GM12873 (cell line): ENCODE data around the gene DIP2C.

Experiments
- TF ChIP-seq, protein P1 (sequence below): IDR thresholded peaks from 2 replicates; pipeline ENCODE4 v1.5.1; 2012; ENCODE audit warnings: low read depth, mild to moderate bottlenecking, moderate library complexity, low read length, control low read depth; ENCODE audit not compliant: insufficient read depth; ENCODE audit errors: missing control alignments

DIP2C gene

DNA sequence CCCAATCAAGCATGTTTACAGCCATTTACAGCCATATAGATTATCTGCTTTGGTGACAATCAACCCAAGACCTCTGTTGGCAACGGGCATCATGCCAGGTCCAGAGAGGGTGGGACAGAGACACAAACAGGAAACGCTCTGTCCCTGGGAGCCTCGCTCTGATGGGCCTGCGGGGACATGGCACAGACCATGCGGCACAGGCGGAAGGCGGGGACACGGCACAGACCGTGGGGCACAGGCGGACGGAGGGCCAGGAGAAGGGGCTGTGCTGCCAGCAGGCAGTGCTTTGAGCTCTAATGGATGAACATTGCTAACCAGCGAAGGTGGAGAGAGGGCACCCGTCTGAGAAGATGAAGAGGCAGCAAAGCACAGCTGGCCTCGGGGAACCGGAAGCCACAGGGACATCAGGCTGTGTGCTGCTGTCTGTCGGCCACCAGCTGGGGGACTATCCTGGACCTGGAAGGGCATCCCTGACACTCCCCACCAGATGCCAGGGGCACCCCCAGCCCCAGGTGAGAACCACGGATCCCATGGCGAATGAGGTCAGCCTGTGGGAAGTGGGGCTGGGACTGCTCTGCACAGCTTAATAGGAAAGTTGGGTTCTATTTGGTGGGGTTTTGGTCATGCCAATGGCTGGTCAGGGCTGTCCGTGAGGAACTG, 61.0 kb downstream of the DIP2C start:
- TF ChIP-seq, protein P1, sequence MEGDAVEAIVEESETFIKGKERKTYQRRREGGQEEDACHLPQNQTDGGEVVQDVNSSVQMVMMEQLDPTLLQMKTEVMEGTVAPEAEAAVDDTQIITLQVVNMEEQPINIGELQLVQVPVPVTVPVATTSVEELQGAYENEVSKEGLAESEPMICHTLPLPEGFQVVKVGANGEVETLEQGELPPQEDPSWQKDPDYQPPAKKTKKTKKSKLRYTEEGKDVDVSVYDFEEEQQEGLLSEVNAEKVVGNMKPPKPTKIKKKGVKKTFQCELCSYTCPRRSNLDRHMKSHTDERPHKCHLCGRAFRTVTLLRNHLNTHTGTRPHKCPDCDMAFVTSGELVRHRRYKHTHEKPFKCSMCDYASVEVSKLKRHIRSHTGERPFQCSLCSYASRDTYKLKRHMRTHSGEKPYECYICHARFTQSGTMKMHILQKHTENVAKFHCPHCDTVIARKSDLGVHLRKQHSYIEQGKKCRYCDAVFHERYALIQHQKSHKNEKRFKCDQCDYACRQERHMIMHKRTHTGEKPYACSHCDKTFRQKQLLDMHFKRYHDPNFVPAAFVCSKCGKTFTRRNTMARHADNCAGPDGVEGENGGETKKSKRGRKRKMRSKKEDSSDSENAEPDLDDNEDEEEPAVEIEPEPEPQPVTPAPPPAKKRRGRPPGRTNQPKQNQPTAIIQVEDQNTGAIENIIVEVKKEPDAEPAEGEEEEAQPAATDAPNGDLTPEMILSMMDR = no peak

DNA sequence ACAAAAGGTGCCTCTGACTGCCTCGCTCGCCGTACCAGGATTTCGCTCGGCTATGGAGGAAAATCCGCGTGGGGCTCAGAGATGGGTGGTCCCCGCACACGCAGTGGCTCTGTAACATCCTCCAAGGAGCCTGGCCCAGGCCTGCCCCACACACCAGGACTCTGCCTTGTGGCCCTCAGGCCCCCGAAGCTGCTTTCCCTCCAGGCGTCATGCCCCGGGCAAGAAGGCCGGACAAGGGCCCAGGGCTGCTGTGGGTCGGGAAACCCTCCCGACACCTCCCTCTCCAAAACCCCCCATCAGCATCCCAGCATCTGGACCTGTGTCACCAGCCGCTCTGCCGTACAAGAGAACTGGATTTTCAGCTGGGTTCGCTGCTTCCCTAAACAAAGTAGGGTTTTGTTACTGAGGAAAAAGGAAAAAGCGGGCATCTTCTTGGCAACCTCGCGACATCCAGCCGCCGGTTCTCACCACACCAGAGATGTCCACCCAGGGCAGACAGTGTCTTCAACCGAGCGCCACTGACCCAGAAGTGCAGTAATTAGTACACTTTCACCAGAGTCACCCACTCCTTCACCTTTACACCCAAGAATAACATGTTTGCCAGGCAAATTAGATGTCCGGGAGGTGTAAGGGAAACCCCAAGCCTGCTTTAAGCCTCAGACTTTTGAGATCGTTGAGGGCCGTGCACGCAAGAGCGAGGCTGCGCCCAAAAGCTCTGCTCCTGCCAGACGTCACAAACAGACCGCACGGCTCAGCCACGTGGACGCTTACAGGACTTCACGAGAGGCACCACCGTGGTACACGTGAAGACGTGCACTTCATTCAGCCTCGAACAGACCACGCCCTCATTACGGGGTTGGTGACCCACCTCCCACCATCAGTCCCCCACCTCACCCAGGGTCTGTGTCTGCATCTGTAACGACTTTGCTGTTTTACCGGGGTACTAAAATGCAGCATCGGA, 62.2 kb downstream of the DIP2C start:
- TF ChIP-seq, protein P1 = no peak

GRCh38 chr10:625751-626711, 63.4 kb downstream of the DIP2C start:
- TF ChIP-seq, protein P1 = no peak

DNA sequence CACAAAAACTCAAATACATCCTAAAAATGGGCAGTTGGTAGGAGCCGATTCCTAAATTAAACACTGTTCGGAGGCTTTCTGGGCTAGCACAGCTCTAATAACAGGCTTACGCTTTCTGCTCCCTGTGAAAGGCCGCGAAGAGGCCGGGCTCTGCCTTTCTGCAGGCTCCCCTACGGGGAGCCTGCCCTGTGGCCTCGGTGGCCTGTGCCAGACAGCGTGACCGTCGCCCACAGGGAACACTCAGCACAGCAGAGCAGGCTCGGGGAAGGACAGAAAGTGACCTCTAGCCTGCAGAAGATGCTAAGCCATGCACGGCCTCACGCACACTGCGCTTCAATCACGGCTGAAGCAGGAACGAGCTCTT, 64.2 kb downstream of the DIP2C start:
- TF ChIP-seq, protein P1 = no peak

DNA sequence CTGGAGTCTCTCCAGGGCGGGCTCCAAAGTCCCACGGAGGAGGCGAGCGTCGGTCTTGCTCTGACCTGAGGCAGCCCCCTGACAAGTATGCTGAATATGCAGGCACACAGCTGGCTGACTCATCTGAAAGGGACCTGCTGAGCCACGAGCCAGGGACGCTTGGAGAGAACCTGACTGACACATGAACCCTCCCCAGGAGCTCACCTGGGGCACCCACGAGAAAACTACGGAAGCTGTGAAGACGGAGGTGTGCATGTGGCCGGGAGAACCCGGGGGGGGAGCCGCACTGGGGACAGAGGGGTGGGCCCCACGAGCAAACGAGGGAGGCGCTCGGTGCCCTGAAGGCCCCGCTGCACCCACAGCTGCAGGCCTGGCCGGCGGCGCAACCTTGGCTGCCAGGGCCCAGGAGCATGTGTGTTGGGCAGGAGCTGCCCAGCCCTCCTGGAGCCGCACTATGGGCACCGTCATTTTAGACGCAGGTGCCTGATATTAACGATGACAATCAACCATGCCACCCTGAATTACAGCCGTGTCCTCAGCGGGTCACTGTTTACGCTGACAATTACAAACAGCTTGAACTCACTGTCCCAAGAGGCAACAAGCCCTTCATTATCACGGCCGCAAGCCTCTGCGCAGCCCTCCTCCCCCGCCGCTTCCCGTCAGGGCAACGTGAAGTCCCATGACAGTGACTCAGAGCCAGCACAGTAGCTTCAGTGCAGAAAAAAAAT, 64.7 kb downstream of the DIP2C start:
- TF ChIP-seq, protein P1 = no peak

DNA sequence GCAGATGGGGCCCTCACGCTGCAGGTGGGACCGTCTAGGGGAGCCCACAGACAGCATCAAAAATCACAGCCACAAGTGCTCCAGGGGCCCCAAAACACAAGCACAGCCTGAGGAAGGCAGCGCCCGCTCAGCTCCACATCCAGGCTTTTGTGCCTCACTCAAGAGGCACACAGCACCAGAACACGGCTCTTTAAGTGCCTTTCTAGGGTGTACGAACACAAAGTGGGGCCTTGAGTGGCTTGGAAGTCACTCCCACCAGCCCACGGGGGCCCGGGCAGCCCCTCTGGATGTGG, 65.2 kb downstream of the DIP2C start:
- TF ChIP-seq, protein P1 = no peak
